ENCODE results near the gene POLR3GL.
A peak's percentile ranks its signal among the peaks of the same experiment; 100 is the strongest.

POLR3GL gene

GRCh38 chr1:145956781-145957442 lies 7.6 kb upstream of the POLR3GL start:
- Mint-ChIP-seq H3K36me3 (ENCODE audit: insufficient read depth) (peaks cover 17% of the 10 kb centered on the region), H3K27me3 (no peaks in the 10 kb centered on the region), H3K4me1 (ENCODE audit: low read depth in 2 of 2) (peaks cover 62 to 71% of the 10 kb centered on the region in 2 donors), H3K9me3 (no peaks in the 10 kb centered on the region), H3K27ac (peak overlapping the region; percentile 67 to 90), H3K4me3 (peak overlapping the region; percentile 82 to 90)
- DNase-seq (no peak), ATAC-seq (replicated peaks) (no peak)

- Mint-ChIP-seq H3K27ac (peak within 1 kb of the TSS; percentile 67 to 90), H3K27me3 (no peaks in the 10 kb centered on the region), H3K36me3 (ENCODE audit: insufficient read depth) (peaks cover 16% of the 10 kb centered on the region), H3K4me3 (peak within 1 kb of the TSS; percentile 82 to 90), H3K9me3 (no peaks in the 10 kb centered on the region), H3K4me1 (ENCODE audit: low read depth in 2 of 2) (peaks cover 64 to 72% of the 10 kb centered on the region in 2 donors)
- ATAC-seq (replicated peaks) (peak; percentile 85), DNase-seq (peak; percentile 92 to 94 (median 94))
These were observed 6.8 kb upstream of the POLR3GL start, which contains the start of gene LIX1L for GRCh38 chr1:145957443-145958319. Gene LIX1L, minus strand, starts transcription at chr1:145958017. Its CDS starts 90 bp downstream, at chr1:145957927.

GRCh38 chr1:145958734-145959133 lies 5.8 kb upstream of the POLR3GL start:
- Mint-ChIP-seq H3K27ac (peak overlapping the region in 1 of 2 donors; percentile 67), H3K9me3 (no peaks in the 10 kb centered on the region), H3K4me3 (peak overlapping the region in 1 of 2 donors; percentile 90), H3K4me1 (ENCODE audit: low read depth in 2 of 2) (peaks cover 71 to 77% of the 10 kb centered on the region in 2 donors), H3K36me3 (ENCODE audit: insufficient read depth) (peaks cover 10% of the 10 kb centered on the region), H3K27me3 (no peaks in the 10 kb centered on the region)
- DNase-seq = no peak
- no peak for ATAC-seq (replicated peaks)

- H3K4me3 Mint-ChIP-seq = peak overlapping the region; percentile 96 to 99
- H3K4me1 Mint-ChIP-seq (ENCODE audit: low read depth in 2 of 2) = peaks cover 73 to 77% of the 10 kb centered on the region in 2 donors
- no peaks in the 10 kb centered on the region for H3K27me3 Mint-ChIP-seq
- H3K36me3 Mint-ChIP-seq (ENCODE audit: insufficient read depth) = peaks cover 10% of the 10 kb centered on the region
- H3K27ac Mint-ChIP-seq = peak overlapping the region; percentile 5 to 58
- DNase-seq (no peak), ATAC-seq (replicated peaks) (no peak)
- H3K9me3 Mint-ChIP-seq = no peaks in the 10 kb centered on the region
These were observed 5.2 kb upstream of the POLR3GL start for GRCh38 chr1:145959333-145959732.

- H3K4me1 Mint-ChIP-seq (ENCODE audit: low read depth in 2 of 2) = peaks cover 72 to 73% of the 10 kb centered on the region in 2 donors
- DNase-seq (no peak), ATAC-seq (replicated peaks) (no peak)
- H3K27ac Mint-ChIP-seq = peak overlapping the region in 1 of 2 donors; percentile 58
- peaks cover 10% of the 10 kb centered on the region for H3K36me3 Mint-ChIP-seq (ENCODE audit: insufficient read depth)
- H3K9me3 Mint-ChIP-seq = no peaks in the 10 kb centered on the region
- no peaks in the 10 kb centered on the region for H3K27me3 Mint-ChIP-seq
- H3K4me3 Mint-ChIP-seq = peak overlapping the region; percentile 96 to 99
These were observed 4.5 kb upstream of the POLR3GL start for GRCh38 chr1:145959957-145960467.

GRCh38 chr1:145960468-145961108 lies 3.9 kb upstream of the POLR3GL start:
- Mint-ChIP-seq H3K36me3 (ENCODE audit: insufficient read depth) (peaks cover 10% of the 10 kb centered on the region), H3K4me3 (peak overlapping the region; percentile 96 to 99)
- no peak for ATAC-seq (replicated peaks)

GRCh38 chr1:145961109-145961424 lies 3.4 kb upstream of the POLR3GL start:
- Mint-ChIP-seq H3K4me1 (ENCODE audit: low read depth in 2 of 2) (peaks cover 65 to 66% of the 10 kb centered on the region in 2 donors), H3K9me3 (no peaks in the 10 kb centered on the region), H3K27ac (peak overlapping the region; percentile 92 to 93), H3K4me3 (peak overlapping the region; percentile 96 to 99), H3K36me3 (ENCODE audit: insufficient read depth) (peaks cover 10% of the 10 kb centered on the region), H3K27me3 (no peaks in the 10 kb centered on the region)
- no peak for DNase-seq
- ATAC-seq (replicated peaks) = no peak

More at GRCh38 chr1:145960468-145961108, 3.9 kb upstream of the POLR3GL start:
- Mint-ChIP-seq H3K4me1 (ENCODE audit: low read depth in 2 of 2) (peaks cover 69 to 70% of the 10 kb centered on the region in 2 donors), H3K27ac (peak overlapping the region; percentile 92 to 93), H3K9me3 (no peaks in the 10 kb centered on the region), H3K27me3 (no peaks in the 10 kb centered on the region)
- peak in 1 of 3 experiments; percentile 31 for DNase-seq

GRCh38 chr1:145961425-145962156 lies 2.9 kb upstream of the POLR3GL start:
- peak in 1 of 3 experiments; percentile 30 for DNase-seq
- Mint-ChIP-seq H3K4me3 (peak overlapping the region; percentile 96 to 99), H3K27ac (peak overlapping the region; percentile 92 to 93), H3K27me3 (no peaks in the 10 kb centered on the region), H3K36me3 (ENCODE audit: insufficient read depth) (peaks cover 10% of the 10 kb centered on the region), H3K9me3 (no peaks in the 10 kb centered on the region), H3K4me1 (ENCODE audit: low read depth in 2 of 2) (peaks cover 63% of the 10 kb centered on the region in 2 donors)
- ATAC-seq (replicated peaks) = no peak

GRCh38 chr1:145962157-145963102 lies 2.1 kb upstream of the POLR3GL start:
- no peak for ATAC-seq (replicated peaks)
- H3K9me3 Mint-ChIP-seq = no peaks in the 10 kb centered on the region
- H3K36me3 Mint-ChIP-seq (ENCODE audit: insufficient read depth) = peaks cover 7% of the 10 kb centered on the region
- H3K27me3 Mint-ChIP-seq = no peaks in the 10 kb centered on the region
- H3K27ac Mint-ChIP-seq = peak overlapping the region; percentile 92 to 93
- DNase-seq = no peak
- H3K4me3 Mint-ChIP-seq = peak overlapping the region; percentile 96 to 99
- peaks cover 56 to 57% of the 10 kb centered on the region in 2 donors for H3K4me1 Mint-ChIP-seq (ENCODE audit: low read depth in 2 of 2)

- Mint-ChIP-seq H3K27me3 (no peaks in the 10 kb centered on the region), H3K36me3 (ENCODE audit: insufficient read depth) (peaks cover 2% of the 10 kb centered on the region), H3K9me3 (no peaks in the 10 kb centered on the region), H3K4me1 (ENCODE audit: low read depth in 2 of 2) (peaks cover 50 to 54% of the 10 kb centered on the region in 2 donors), H3K27ac (peak overlapping the region; percentile 89 to 93), H3K4me3 (peak overlapping the region; percentile 96 to 99)
- ATAC-seq (replicated peaks) = no peak
- DNase-seq = no peak
These were observed 1.0 kb upstream of the POLR3GL start for GRCh38 chr1:145963265-145964019.

- H3K4me1 Mint-ChIP-seq (ENCODE audit: low read depth in 2 of 2) = peaks cover 33 to 42% of the 10 kb centered on the region in 2 donors
- H3K4me3 Mint-ChIP-seq = peak overlapping the region; percentile 96 to 99
- DNase-seq (no peak), ATAC-seq (replicated peaks) (no peak)
- peak overlapping the region; percentile 89 to 93 for H3K27ac Mint-ChIP-seq
- no peaks in the 10 kb centered on the region for H3K9me3 Mint-ChIP-seq
- H3K36me3 Mint-ChIP-seq (ENCODE audit: insufficient read depth) = no peaks in the 10 kb centered on the region
- no peaks in the 10 kb centered on the region for H3K27me3 Mint-ChIP-seq
These were observed 742 bp downstream of the POLR3GL start for GRCh38 chr1:145965119-145965744.

Measured in effector memory CD8-positive, alpha-beta T cell (primary cell).